GM19099 (cell line): ENCODE results near the gene SLC25A25.

Experiments used
- POLR2A ChIP-seq: IDR thresholded peaks from 3 replicates; pipeline ENCODE4 v1.6.1; 2011; ENCODE audit warnings: low read depth; ENCODE audit not compliant: insufficient read length; ENCODE audit errors: extremely low read depth

SLC25A25 gene

DNA sequence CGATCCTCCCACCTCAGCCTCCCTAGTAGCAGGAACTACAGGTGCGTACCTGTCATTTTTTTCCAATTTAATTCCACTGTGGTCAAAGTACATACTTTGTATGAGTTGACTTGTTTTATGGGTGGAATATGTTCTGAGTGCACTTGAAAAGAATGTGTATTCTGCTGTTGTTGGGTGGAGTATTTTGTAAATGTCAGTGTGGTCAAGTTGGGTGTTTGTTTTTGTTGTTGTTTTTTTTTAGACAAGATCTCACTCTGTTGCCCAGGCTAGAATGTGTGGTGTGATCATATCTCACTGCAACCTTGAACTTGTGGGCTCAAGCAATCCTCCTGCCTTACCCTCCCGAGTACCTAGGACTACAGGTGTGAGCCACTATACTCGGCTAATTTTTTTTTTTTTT lies 17.9 kb downstream of the SLC25A25 start:
- TF ChIP-seq POLR2A: no peak

DNA sequence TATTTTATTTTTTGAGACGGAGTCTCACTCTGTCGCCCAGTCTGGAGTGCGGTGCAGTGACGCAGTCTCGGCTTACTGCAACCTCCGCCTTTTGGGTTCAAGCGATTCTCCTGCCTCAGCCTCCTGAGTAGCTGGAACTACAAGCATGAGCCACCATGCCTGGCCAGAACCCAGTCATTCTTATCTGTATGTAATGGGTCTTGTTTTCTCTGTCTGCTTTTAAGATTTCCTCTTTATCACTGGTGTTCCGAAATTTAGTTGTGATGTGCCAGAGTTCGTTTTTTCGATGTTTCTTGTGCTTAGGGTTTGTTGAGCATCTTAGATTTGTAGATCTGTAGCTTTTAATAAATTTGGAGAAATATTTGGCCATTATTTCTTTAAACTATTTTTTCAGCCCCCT lies 19.2 kb downstream of the SLC25A25 start:
- TF ChIP-seq POLR2A: no peak

DNA sequence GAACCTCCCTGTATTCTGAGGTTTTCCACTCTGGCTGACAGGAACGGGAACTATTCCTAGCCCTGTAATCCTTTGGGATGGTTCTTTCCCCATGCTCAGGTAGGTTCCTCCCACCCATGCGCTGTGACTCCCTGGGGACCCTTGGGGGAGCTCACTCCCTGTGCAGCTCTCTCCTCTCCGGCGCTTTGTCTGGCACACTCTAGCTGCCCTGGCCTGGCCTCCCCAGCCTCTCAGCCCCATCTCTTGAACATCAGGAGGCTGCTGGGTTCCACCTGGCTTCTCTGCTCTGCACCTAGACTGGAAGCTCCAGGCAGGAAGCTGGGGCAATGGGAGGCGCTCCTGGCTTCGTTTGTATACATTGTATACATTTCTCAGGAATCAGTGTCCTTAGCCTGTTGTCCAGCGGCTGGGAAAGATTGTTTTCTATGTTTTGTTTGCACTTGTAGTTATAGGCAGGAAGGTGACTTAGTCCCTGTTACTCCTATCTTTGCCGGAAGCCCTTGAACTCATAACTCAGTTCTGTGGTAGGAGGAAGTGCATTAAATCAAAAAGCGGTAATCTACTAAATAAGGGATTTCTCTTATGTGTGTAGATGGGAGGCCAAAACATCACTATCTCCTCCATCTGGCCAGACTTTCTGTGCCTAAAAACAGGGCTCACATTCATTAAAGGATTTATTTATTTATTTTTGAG lies 20.4 kb downstream of the SLC25A25 start:
- TF ChIP-seq POLR2A: no peak

DNA sequence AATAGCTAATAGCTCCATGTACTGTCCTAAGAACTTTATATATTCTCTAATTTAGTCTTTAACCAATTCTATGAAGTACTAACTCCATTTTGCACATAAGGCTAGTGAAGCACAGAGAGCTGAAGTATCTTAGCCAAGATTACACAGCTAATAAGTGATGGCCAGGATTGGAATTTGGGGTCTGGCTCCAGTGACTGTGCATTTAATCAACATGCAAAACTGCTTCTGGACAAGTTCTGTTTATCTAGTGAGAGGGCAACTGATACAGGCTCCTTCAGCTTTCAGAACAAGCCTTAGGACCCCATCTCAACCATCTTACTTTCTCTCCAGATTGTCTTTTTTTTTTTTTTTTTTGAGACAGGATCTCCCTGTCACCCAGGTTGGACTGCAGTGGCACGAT lies 21.3 kb downstream of the SLC25A25 start:
- no peak for TF ChIP-seq POLR2A

DNA sequence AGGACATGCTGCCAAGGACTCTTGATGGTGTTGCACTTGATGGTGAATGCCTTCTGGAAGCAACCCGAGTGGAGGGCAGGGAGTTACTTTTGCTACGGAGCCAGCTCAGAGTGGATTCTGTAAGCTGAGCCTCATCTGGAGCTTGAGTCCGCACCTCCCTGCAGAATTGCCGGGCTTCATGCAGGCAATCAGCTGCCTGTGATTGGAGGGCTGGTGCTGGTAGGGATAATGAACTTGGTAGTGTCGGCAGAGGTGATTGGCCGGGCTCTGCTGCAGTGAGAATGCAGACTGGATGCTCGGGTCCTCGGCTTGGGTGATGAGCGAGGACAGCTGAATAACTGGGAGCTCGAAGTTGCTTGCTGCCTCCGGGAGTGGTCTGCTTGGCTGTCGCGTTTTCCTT lies 23.1 kb downstream of the SLC25A25 start:
- no peak for TF ChIP-seq POLR2A

DNA sequence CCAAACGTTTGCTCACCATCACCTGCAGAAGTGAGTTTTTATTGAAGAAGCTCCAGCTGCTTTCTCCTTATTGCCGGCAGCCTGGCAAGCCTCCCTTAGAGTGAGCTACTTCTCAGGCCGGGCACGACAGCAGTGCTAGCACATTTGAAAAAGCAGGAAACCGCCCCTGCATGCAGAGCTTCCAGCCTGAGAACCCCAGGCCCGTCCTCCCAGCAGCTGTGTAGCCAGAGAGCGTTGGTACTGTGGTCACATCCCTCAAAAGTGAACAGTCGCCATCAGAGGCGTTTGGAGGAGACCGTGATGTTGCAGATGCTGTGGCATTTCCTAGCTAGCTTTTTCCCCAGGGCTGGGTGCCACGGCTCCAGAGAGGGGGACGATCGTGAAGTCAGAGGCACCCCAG lies 23.5 kb downstream of the SLC25A25 start:
- TF ChIP-seq POLR2A: no peak

DNA sequence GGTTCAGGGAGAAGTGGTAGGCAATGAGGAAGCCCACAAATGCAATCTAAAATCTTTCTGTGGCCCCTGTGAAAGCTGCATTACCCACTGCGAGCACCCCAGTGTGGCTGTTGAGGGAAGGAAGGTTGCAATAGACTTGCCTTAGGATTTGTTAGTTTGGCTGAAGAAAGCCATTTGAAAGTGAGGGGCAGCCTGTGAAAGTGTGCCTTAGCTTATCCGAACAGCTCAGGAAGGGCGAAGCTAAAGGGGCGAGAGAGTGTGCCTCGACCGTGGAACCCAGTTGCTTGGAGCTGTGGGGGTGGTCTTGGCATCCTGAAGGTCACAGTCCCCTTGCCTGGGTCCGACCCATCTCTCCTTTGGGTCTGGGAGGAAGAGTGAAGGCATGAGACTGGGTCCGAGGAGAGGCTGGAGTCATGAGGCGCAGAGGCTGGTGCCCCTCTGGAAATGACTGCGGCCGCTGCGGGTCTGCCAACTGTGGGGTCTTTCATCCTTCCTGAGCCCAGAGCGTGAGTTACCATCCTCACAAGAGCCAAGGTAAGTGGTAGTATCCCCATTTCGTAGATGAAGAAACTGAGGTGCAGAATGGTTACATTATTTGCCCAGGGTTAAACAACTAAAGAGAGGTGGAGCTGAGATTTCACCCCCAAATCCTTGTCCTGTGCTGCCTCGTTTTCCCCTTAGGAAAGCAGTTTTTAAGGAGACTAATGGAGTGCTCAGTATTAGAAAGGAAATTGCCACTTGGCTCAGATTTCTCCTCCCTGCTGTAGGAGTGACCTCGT lies 24.4 kb downstream of the SLC25A25 start:
- no peak for TF ChIP-seq POLR2A

DNA sequence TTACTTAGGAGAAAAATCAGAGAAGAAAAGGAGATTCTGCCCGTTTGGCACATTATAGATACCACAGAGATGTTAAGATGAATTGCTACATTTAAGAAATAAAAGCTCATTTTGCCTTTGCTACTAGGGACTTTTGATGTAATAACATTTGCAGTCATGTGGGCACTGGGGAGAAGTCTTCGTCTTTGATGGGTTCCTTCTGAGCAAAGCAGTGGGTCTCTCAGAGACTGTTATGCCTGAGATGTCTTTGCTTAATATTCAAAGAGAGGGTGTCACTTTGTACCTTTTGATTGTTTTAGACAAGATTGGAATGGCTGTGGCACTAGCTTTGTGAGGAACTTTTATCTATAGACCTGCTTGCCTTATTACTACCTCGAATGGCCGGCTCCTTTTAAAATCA lies 25.0 kb downstream of the SLC25A25 start:
- no peak for TF ChIP-seq POLR2A

DNA sequence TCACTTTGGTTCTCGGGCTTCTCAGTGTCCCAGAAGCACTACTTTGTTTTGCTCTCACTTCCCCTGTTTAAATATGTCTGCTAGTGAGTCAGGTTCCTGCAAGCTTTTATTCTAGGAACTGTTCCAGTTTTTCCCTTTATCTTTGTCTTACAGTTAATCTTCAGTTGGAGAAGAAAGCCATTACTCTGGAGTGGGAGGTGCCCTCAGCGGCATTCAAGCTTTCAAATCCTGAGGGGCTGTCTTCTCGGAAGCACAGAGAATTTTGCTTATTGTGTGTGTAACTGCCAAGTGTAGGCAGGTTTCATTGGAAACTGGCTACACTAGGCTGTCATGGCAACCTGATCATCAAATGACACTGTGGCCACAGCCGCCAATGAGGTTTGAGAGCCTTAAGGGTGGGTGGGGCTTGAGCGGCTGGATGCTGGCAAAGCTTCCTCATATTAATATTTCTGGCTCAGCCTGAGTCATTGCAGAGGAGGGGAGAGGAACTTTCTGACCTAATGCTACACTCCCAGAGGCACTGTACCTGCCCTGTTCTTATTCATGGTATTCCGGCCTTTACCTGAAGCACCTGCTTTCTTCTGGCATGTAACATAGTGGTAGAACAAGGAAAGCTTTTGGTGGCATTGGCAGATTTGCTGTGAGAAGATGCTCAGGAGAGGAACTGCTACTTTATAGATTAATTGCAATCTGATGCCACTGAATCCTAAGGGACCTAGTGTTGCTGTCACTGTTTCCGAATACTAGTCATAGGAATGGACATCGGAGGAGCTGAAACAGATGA lies 26.3 kb downstream of the SLC25A25 start:
- TF ChIP-seq POLR2A: no peak

DNA sequence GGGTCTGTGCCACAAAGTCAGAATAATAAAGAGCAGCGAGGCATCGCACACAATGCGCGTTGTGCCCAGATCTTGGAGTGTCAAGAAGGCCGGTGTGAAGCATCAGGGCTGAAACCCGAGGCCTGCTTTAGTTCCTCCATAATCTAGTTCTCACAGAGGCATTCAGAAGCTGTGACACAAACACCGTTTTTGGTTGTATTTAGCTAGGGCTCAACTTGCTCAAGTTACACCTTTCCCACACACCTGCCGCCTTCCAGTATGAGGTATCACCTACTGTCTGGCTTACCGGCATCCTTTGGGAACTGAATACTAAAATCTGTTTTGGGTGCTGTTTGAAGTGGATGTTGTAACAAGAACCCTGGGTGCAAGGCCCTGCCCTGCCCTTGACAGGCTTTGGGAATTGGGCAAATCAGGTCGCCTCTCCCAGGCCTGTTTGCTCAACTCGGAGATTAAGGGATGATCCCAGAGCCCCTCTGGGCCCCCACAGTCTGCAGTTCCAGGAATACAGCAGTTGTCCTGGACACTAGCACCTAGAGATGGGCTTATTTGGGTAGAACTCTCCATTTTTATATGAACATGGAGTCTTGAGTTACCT lies 27.0 kb downstream of the SLC25A25 start:
- TF ChIP-seq POLR2A: no peak

DNA sequence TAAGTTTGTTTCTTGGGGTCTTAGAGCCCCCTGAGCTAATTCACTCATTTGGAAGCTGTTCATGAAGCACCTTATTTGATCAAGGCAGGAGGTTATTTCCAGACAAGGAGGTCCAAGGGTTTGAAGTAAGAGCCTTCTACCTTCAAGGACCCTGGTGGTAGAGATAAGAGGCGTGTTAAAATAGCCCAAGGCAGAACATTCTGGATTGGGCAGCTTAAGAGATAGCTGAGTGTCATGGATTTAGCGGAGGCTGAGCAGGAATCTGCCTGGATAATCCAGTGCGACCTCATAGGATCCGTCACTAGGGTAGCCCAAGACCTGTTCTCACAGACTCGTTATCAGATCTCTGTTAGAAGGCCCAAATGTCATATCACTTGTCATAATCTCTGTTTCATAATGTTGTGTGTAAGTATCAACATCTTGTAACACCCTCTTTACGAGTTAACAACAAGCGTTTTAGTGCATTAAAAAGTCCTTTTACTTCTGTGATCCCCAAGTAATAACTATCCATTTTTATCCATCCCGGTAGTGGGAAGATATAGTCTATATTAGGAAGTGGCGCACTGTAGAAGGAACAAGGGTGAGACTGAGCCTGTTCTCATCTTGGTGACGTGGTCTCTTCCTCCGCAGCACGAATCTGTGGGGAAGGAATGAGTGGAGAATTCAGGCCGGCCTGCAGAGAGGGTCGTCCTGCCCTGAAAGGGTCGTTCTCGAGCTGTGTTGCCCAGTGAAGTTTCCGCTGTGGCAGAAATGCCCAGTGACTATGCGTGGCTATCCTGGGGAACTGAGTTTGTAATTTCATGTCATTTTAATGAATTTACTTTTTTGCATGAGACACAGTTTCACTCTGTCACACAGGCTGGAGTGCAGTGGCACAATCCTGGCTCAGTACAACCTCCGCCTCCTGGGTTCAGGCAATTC lies 28.8 kb downstream of the SLC25A25 start:
- TF ChIP-seq POLR2A: no peak

DNA sequence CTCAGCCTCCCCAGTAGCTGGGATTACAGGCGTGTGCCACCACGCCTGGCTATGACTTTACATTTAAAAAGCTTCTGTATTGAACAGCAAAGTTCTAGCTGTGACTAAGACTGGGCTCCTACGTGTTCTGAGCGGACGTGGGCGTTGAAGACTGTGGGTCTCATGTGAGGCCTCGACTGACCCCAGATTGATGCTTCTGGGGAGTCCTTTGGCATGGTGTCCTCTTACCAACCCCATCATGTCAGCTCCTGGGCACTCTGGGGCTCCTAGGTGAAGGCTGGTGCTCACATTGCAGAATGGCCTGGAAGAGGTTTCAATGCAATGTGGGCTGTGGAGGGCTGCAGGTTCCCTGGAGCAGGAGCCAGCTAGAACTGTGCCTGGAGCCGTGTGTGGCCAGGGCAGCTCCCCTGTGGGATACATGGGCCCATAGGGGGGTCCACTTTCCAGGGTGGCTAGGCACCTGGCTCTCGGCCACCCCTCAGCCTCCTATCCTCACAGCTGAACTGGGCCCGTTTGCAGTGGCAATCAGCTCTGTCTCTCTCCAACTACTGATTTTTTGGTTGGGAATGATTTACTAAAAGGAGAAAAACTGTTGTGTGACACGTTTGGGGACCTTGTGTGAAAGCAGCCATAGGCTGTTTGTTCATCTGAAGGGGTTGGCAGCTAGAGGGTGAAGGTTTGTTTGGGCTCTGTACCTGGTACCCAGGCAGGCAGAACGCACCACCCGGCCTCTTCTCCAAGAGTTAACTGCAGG lies 29.7 kb downstream of the SLC25A25 start:
- no peak for TF ChIP-seq POLR2A
